ENCODE data around the gene CFAP299.
"Not testable (repeated sequence)": the region's sequence is repeated elsewhere in the genome, so short reads cannot be mapped to it uniquely, and the experiment has no call there.

The CFAP299 gene

GRCh38 chr4:80751200-80751599, 415.7 kb downstream of the CFAP299 start:
- no peak for TF ChIP-seq CTCF (conservative IDR thresholded peaks at IDR 0.05; ENCODE audit: control insufficient read depth, insufficient read depth, low read depth, low read length)
- DNase-seq (ENCODE audit: low read depth) = no peak
- no peak overlapping the region for H3K4me3 ChIP-seq (ENCODE audit: control insufficient read depth, low read depth, low read length)

- DNase-seq (ENCODE audit: low read depth) = peak; percentile 19
- no peak overlapping the region for H3K4me3 ChIP-seq (ENCODE audit: control insufficient read depth, low read depth, low read length)
- TF ChIP-seq CTCF (conservative IDR thresholded peaks at IDR 0.05; ENCODE audit: control insufficient read depth, insufficient read depth, low read depth, low read length) = no peak
Measured at GRCh38 chr4:80767944-80768343, 432.4 kb downstream of the CFAP299 start.

GRCh38 chr4:80776168-80776567, 440.6 kb downstream of the CFAP299 start:
- H3K4me3 ChIP-seq (ENCODE audit: control insufficient read depth, low read depth, low read length) = no peak overlapping the region
- no peak for TF ChIP-seq CTCF (conservative IDR thresholded peaks at IDR 0.05; ENCODE audit: control insufficient read depth, insufficient read depth, low read depth, low read length)
- no peak for DNase-seq (ENCODE audit: low read depth)

GRCh38 chr4:80781431-80781830, 445.9 kb downstream of the CFAP299 start:
- TF ChIP-seq CTCF (conservative IDR thresholded peaks at IDR 0.05; ENCODE audit: control insufficient read depth, insufficient read depth, low read depth, low read length) = no peak
- no peak for DNase-seq (ENCODE audit: low read depth)
- no peak overlapping the region for H3K4me3 ChIP-seq (ENCODE audit: control insufficient read depth, low read depth, low read length)

- DNase-seq (ENCODE audit: low read depth) = no peak
- H3K4me3 ChIP-seq (ENCODE audit: control insufficient read depth, low read depth, low read length) = no peak overlapping the region
- no peak for TF ChIP-seq CTCF (conservative IDR thresholded peaks at IDR 0.05; ENCODE audit: control insufficient read depth, insufficient read depth, low read depth, low read length)
Measured at GRCh38 chr4:80787306-80787705, 451.8 kb downstream of the CFAP299 start.

GRCh38 chr4:80788798-80789197, 453.3 kb downstream of the CFAP299 start:
- no peak for TF ChIP-seq CTCF (conservative IDR thresholded peaks at IDR 0.05; ENCODE audit: control insufficient read depth, insufficient read depth, low read depth, low read length)
- no peak overlapping the region for H3K4me3 ChIP-seq (ENCODE audit: control insufficient read depth, low read depth, low read length)
- DNase-seq (ENCODE audit: low read depth) = peak; percentile 10

- no peak for DNase-seq (ENCODE audit: low read depth)
- no peak for TF ChIP-seq CTCF (conservative IDR thresholded peaks at IDR 0.05; ENCODE audit: control insufficient read depth, insufficient read depth, low read depth, low read length)
- H3K4me3 ChIP-seq (ENCODE audit: control insufficient read depth, low read depth, low read length) = no peak overlapping the region
Measured at GRCh38 chr4:80790152-80790551, 454.6 kb downstream of the CFAP299 start.

- peak; percentile 10 for DNase-seq (ENCODE audit: low read depth)
Measured at GRCh38 chr4:80793660-80794059, 458.1 kb downstream of the CFAP299 start.

More at GRCh38 chr4:80793660-80794059, 458.1 kb downstream of the CFAP299 start:
- H3K4me3 ChIP-seq (ENCODE audit: control insufficient read depth, low read depth, low read length) = not testable (repeated sequence)

Data from fibroblast of mammary gland (primary cell).